ENCODE data around the gene MAML2.

The MAML2 gene

DNA sequence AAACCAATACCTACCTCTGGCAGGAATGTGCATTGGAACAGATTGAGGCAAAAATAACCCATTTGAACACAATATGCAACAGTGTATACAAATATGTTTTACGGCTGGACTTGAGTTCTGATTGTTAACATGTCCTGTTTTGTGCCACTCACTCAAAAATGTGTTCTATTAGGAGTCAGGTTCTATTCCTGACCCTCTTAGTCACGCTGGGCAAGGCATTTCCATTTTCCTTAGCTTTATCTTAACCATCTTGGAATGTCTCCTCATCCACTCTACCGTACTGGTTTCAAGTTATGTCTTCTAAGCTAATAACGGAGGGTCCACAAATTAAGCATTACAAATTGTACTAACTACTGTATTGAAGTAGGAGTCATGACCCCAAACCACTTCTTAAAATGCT lies 78.6 kb downstream of the MAML2 start:
- Histone ChIP-seq H3K27ac (ENCODE audit: low read length, poor library complexity, severe bottlenecking) (no peak overlapping the region), H3K36me3 (ENCODE audit: control insufficient read depth in 1 of 2, insufficient read depth in 2 of 2, low read depth in 1 of 2, low read length in 2 of 2) (peaks cover 0 to 5% of the 10 kb centered on the region in 2 experiments), H3K79me1 (replicated peaks; ENCODE audit: low read length, poor library complexity, severe bottlenecking) (peaks cover 20% of the 10 kb centered on the region), H2BK12ac (ENCODE audit: low read length in 2 of 2) (no peak overlapping the region), H3K27me3 (ENCODE audit: control insufficient read depth in 1 of 2, insufficient read depth in 1 of 2, low read length in 2 of 2) (no peaks in the 10 kb centered on the region), H4K91ac (ENCODE audit: low read length) (no peak overlapping the region), H3K9ac (ENCODE audit: low read length) (no peak overlapping the region), H3K4me2 (ENCODE audit: low read length, poor library complexity, severe bottlenecking) (no peak overlapping the region), H3K9me3 (ENCODE audit: control insufficient read depth, low read length) (no peaks in the 10 kb centered on the region), H3K4me3 (ENCODE audit: insufficient read depth in 1 of 2, low read depth in 1 of 2, low read length in 2 of 2) (no peak overlapping the region), H3K14ac (ENCODE audit: low read length in 2 of 2) (no peak overlapping the region), H3K4ac (ENCODE audit: low read depth in 1 of 2, low read length in 2 of 2) (no peak overlapping the region), H3K18ac (ENCODE audit: low read depth in 1 of 2, low read length in 2 of 2) (no peak overlapping the region), H2AK5ac (ENCODE audit: low read length, severe bottlenecking) (no peak overlapping the region), H2BK120ac (ENCODE audit: low read depth, low read length) (no peak overlapping the region), H2AFZ (ENCODE audit: low read depth, low read length) (no peak overlapping the region), H2BK15ac (ENCODE audit: low read depth, poor library complexity, severe bottlenecking) (no peak overlapping the region), H4K8ac (ENCODE audit: low read length) (no peak overlapping the region), H2BK5ac (ENCODE audit: low read depth, low read length, poor library complexity, severe bottlenecking) (no peak overlapping the region), H3K4me1 (ENCODE audit: control insufficient read depth, insufficient read depth, low read depth, low read length) (peaks cover 3% of the 10 kb centered on the region), H3K23ac (ENCODE audit: low read length in 2 of 2) (no peak overlapping the region)
- DNase-seq, result peak; percentile 66
- 63% methylated on average over 3 of the region's 4 CpGs for WGBS

DNA sequence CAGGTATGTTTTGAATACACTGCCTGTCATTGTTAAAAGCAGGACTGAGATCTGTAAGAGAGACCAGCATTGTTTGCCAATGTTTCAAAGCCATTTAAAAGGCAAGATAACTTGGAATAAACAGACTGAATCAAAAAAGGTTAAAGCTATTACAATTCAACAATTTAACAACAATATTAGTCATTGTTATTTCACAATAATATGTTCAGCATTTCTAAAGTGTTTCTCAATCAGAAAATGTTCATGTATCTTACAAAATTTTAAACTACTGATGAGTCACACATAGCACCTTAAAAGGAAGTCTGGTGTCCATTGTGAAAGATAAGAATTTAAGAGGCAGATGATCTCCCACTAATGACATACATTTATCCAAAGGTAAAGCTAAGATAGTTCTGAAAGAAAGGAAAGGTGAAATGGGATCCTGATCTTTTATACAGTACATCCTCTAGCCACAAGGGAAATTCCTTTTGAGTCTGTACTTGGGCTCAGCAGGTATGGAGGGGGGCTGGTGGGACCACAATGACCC lies 79.7 kb downstream of the MAML2 start:
- H2BK5ac ChIP-seq (ENCODE audit: low read depth, low read length, poor library complexity, severe bottlenecking), result no peak overlapping the region
- H3K18ac ChIP-seq (ENCODE audit: low read depth in 1 of 2, low read length in 2 of 2), result no peak overlapping the region
- H2AK5ac ChIP-seq (ENCODE audit: low read length, severe bottlenecking), result no peak overlapping the region
- H3K4ac ChIP-seq (ENCODE audit: low read depth in 1 of 2, low read length in 2 of 2), result no peak overlapping the region
- H4K91ac ChIP-seq (ENCODE audit: low read length), result no peak overlapping the region
- peaks cover 20% of the 10 kb centered on the region for H3K79me1 ChIP-seq (replicated peaks; ENCODE audit: low read length, poor library complexity, severe bottlenecking)
- H3K23ac ChIP-seq (ENCODE audit: low read length in 2 of 2), result no peak overlapping the region
- H3K4me3 ChIP-seq (ENCODE audit: insufficient read depth in 1 of 2, low read depth in 1 of 2, low read length in 2 of 2), result peak overlapping the region in 1 of 2 experiments; percentile 13
- H3K4me2 ChIP-seq (ENCODE audit: low read length, poor library complexity, severe bottlenecking), result no peak overlapping the region
- H3K14ac ChIP-seq (ENCODE audit: low read length in 2 of 2), result no peak overlapping the region
- H3K9me3 ChIP-seq (ENCODE audit: control insufficient read depth, low read length), result no peaks in the 10 kb centered on the region
- no peak overlapping the region for H2AFZ ChIP-seq (ENCODE audit: low read depth, low read length)
- peak overlapping the region in 1 of 2 experiments; percentile 10 for H2BK12ac ChIP-seq (ENCODE audit: low read length in 2 of 2)
- H2BK120ac ChIP-seq (ENCODE audit: low read depth, low read length), result no peak overlapping the region
- no peak overlapping the region for H2BK15ac ChIP-seq (ENCODE audit: low read depth, poor library complexity, severe bottlenecking)
- H3K9ac ChIP-seq (ENCODE audit: low read length), result peak overlapping the region; percentile 69
- DNase-seq, result peak; percentile 89
- H4K8ac ChIP-seq (ENCODE audit: low read length), result no peak overlapping the region
- no peaks in the 10 kb centered on the region for H3K27me3 ChIP-seq (ENCODE audit: control insufficient read depth in 1 of 2, insufficient read depth in 1 of 2, low read length in 2 of 2)
- no peak overlapping the region for H3K27ac ChIP-seq (ENCODE audit: low read length, poor library complexity, severe bottlenecking)
- peaks cover 3% of the 10 kb centered on the region for H3K4me1 ChIP-seq (ENCODE audit: control insufficient read depth, insufficient read depth, low read depth, low read length)
- no peaks in the 10 kb centered on the region for H3K36me3 ChIP-seq (ENCODE audit: control insufficient read depth in 1 of 2, insufficient read depth in 2 of 2, low read depth in 1 of 2, low read length in 2 of 2)

DNA sequence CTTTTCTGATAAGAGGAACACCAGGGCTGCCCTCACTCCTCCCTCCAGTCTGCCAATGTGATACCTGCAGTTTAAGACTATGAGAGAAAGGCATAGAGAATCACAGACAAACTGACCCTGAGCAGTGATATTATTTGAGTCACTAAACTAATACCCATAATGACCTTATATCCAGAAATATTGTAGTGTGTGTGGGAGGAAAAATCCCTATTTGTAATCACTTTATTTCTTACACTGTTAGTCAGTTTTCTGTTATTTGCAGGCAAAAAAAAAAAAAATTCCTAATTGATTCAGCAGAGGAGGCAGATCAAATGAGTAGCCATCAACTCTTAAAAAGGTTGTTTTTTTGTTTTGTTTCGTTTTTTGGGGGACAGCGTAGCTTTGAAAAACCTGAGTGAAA lies 82.5 kb downstream of the MAML2 start:
- Histone ChIP-seq H3K36me3 (ENCODE audit: control insufficient read depth in 1 of 2, insufficient read depth in 2 of 2, low read depth in 1 of 2, low read length in 2 of 2) (no peaks in the 10 kb centered on the region), H3K23ac (ENCODE audit: low read length in 2 of 2) (no peak overlapping the region), H2AFZ (ENCODE audit: low read depth, low read length) (no peak overlapping the region), H4K91ac (ENCODE audit: low read length) (no peak overlapping the region), H3K9me3 (ENCODE audit: control insufficient read depth, low read length) (no peaks in the 10 kb centered on the region), H3K9ac (ENCODE audit: low read length) (peak overlapping the region; percentile 55), H3K14ac (ENCODE audit: low read length in 2 of 2) (no peak overlapping the region), H3K79me1 (replicated peaks; ENCODE audit: low read length, poor library complexity, severe bottlenecking) (peaks cover 17% of the 10 kb centered on the region), H3K27ac (ENCODE audit: low read length, poor library complexity, severe bottlenecking) (no peak overlapping the region), H3K27me3 (ENCODE audit: control insufficient read depth in 1 of 2, insufficient read depth in 1 of 2, low read length in 2 of 2) (no peaks in the 10 kb centered on the region), H3K4me1 (ENCODE audit: control insufficient read depth, insufficient read depth, low read depth, low read length) (peaks cover 1% of the 10 kb centered on the region), H3K4ac (ENCODE audit: low read depth in 1 of 2, low read length in 2 of 2) (no peak overlapping the region), H2BK5ac (ENCODE audit: low read depth, low read length, poor library complexity, severe bottlenecking) (no peak overlapping the region), H2BK12ac (ENCODE audit: low read length in 2 of 2) (no peak overlapping the region), H2BK15ac (ENCODE audit: low read depth, poor library complexity, severe bottlenecking) (no peak overlapping the region), H3K4me3 (ENCODE audit: insufficient read depth in 1 of 2, low read depth in 1 of 2, low read length in 2 of 2) (no peak overlapping the region), H3K18ac (ENCODE audit: low read depth in 1 of 2, low read length in 2 of 2) (no peak overlapping the region), H2AK5ac (ENCODE audit: low read length, severe bottlenecking) (peak overlapping the region; percentile 6), H2BK120ac (ENCODE audit: low read depth, low read length) (no peak overlapping the region), H3K4me2 (ENCODE audit: low read length, poor library complexity, severe bottlenecking) (no peak overlapping the region), H4K8ac (ENCODE audit: low read length) (no peak overlapping the region)
- DNase-seq, result no peak
- WGBS, result no CpG with 5 or more reads among the region's 2 CpGs

DNA sequence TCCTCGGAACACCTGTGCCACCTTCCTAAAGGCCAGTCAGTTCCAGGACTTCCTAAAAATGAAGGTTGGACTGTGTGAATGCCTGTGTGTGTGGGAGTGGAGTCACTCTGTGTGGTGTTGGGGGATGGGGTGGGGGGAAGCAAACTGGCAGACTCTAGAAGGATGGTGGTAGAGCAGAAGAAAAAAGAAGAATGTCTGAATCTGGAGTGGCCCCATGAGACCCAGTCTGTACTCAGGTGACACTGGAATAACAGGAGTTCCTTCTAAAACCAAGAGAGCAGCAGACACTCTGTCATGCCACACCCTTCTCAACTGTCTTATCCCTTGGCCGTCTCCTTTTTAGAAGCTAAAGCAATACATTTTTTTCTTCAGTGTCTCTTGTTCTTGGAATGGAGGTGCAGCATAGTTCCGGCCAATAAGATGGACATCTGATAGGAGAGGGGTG lies 82.9 kb downstream of the MAML2 start:
- H3K23ac ChIP-seq (ENCODE audit: low read length in 2 of 2), result no peak overlapping the region
- peak overlapping the region; percentile 47 for H2AK5ac ChIP-seq (ENCODE audit: low read length, severe bottlenecking)
- H3K4me1 ChIP-seq (ENCODE audit: control insufficient read depth, insufficient read depth, low read depth, low read length), result peaks cover 1% of the 10 kb centered on the region
- H2BK12ac ChIP-seq (ENCODE audit: low read length in 2 of 2), result peak overlapping the region in 1 of 2 experiments; percentile 25
- 89% methylated on average over 3 of the region's 3 CpGs for WGBS
- H3K14ac ChIP-seq (ENCODE audit: low read length in 2 of 2), result no peak overlapping the region
- no peaks in the 10 kb centered on the region for H3K9me3 ChIP-seq (ENCODE audit: control insufficient read depth, low read length)
- peak overlapping the region; percentile 55 for H3K9ac ChIP-seq (ENCODE audit: low read length)
- H2BK5ac ChIP-seq (ENCODE audit: low read depth, low read length, poor library complexity, severe bottlenecking), result no peak overlapping the region
- H3K27me3 ChIP-seq (ENCODE audit: control insufficient read depth in 1 of 2, insufficient read depth in 1 of 2, low read length in 2 of 2), result no peaks in the 10 kb centered on the region
- H4K8ac ChIP-seq (ENCODE audit: low read length), result no peak overlapping the region
- no peak overlapping the region for H3K4me2 ChIP-seq (ENCODE audit: low read length, poor library complexity, severe bottlenecking)
- no peak overlapping the region for H2BK120ac ChIP-seq (ENCODE audit: low read depth, low read length)
- peaks cover 20% of the 10 kb centered on the region for H3K79me1 ChIP-seq (replicated peaks; ENCODE audit: low read length, poor library complexity, severe bottlenecking)
- H2AFZ ChIP-seq (ENCODE audit: low read depth, low read length), result no peak overlapping the region
- no peak overlapping the region for H2BK15ac ChIP-seq (ENCODE audit: low read depth, poor library complexity, severe bottlenecking)
- no peak overlapping the region for H3K4me3 ChIP-seq (ENCODE audit: insufficient read depth in 1 of 2, low read depth in 1 of 2, low read length in 2 of 2)
- no peak overlapping the region for H3K4ac ChIP-seq (ENCODE audit: low read depth in 1 of 2, low read length in 2 of 2)
- no peak overlapping the region for H3K27ac ChIP-seq (ENCODE audit: low read length, poor library complexity, severe bottlenecking)
- H3K36me3 ChIP-seq (ENCODE audit: control insufficient read depth in 1 of 2, insufficient read depth in 2 of 2, low read depth in 1 of 2, low read length in 2 of 2), result no peaks in the 10 kb centered on the region
- H3K18ac ChIP-seq (ENCODE audit: low read depth in 1 of 2, low read length in 2 of 2), result peak overlapping the region in 1 of 2 experiments; percentile 48
- no peak overlapping the region for H4K91ac ChIP-seq (ENCODE audit: low read length)
- DNase-seq, result no peak

Measured in mesenchymal stem cell (in vitro differentiated cells and primary cell).